GM21737 (cell line): Measurements from ENCODE around the gene CORO2B.

ENCODE experiments used
- ATAC-seq: cut with Tn5 transposase; IDR thresholded peaks from one replicate; pipeline ENCODE4 v1.9.1; 2021; ENCODE audit warnings: mild to moderate bottlenecking, moderate library complexity; ENCODE audit not compliant: unreplicated experiment

Gene CORO2B

DNA sequence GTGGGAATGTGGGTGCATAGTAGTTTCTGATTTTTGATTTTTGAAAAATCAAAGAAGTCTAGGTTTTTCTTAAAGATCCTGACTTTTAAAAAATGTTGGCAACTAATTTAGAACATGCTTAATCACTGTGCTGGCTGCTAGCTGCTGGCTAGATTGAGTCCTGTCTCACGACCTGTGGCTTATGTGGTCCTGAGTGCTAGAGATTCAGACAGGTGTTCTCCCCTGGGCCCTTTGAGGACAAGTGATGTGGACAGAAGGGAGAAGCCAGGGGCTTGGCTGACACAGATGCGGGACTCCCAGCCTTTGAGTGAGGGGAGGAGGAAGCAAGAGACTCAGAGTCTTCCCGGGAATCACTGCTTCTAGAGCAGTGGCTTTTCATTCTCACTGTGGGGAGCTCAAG is 47.5 kb downstream of the CORO2B start:
- no peak for ATAC-seq

DNA sequence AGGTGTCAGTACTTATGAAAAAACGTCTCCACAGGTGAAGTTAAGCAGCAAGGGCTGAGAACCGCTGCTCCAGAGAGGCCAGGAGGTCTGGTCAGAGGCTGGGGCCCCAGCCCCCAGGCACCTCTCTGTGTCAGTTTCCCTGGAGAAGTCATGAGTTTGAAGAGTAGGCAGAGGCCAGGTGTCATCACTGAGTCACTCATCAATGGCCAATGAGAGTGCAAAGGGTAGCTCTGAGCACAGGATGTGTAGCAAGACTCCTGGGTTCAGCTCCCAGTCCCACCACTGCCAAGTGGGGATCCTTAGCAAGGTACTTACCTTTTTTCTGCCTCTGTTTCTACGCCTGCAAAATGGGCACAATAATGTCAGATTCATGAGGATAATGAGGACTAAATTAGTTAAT is 47.9 kb downstream of the CORO2B start:
- no peak for ATAC-seq

DNA sequence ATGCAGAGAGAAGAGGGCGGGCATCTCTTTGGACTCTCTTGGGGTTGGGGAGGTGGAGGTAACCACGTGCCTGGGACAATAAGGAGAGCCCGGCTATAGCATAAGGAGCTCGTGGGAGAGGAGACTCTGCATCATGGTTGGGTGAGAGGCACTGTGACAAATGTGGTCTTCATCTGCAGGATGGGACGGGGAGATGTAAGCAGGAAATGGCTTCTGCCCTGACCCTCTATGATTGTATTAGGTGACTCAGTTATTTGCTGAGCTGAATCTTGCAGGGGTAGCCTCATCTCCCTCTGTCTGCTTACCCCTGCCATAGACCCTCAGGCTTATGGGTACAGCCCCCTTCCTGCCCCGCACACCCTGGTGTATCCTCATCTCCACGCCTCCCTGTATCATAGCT is 48.7 kb downstream of the CORO2B start:
- no peak for ATAC-seq

DNA sequence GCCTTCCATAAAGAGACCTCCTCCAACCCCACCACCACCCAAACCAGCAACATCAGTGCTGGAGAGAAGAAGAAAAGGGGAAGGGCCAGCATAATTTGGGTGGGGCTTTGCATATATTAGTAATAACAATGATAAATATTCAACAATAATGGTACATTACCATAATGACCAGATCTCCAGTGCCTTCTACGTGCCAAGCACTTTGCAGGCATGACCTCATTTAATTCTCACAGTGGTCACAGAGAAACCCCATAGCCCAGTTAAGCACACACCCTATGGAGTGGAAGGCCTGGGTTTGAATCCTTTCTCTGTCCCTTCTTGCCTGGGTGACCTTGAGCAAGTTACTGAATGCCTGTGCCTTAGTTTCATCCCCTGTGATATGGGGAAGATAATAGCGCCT is 49.2 kb downstream of the CORO2B start:
- no peak for ATAC-seq

DNA sequence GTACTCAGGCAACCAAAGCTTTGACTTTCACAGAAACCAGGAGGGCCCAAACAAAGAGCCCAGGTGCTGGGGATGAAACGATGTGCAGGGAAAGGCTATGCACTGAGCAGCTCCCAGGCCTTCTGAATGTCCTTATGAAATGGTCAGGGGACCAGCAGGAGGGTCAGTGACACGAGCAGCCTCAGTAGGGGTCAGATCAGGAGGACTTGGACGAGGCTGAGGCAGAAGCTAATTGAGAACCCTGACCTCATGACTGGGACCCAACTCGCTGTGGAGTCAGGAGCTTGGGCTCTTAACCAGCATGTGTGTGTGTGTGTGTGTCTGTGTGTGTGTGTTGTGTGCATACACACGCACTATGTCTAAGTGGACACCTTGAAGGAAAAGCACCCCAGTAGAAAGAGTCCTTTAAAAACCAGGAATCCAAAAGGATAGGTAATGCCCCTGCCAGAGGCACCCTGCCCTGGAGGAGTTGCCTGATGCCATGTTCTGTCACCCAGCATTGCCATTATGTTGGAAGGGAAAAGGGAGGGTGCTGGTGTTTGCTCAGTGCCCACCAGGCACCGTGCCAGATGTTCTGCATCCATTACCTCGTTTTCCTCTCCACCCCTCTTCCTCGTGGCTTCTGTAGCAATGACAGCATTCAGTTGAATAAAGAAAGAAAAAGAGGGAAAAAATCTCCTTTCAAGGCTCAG is 50.9 kb downstream of the CORO2B start:
- ATAC-seq, result no peak

DNA sequence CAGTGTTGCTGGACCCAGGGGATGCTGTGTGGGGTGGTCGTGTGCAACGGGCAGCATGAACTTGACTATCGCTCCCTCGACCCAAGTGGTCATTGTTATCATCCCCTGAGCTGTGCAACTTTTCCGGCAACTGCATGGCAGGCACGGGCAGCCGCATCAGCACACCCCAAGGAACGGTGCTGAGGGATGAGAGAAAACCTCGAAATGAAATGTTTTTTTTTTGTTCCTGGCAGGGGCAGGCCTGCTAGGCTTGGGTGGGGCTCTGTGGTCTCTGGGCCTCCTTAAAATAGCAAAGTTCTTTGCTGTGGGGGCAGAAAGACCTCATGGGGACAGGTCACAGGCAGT is 51.4 kb downstream of the CORO2B start:
- no peak for ATAC-seq

DNA sequence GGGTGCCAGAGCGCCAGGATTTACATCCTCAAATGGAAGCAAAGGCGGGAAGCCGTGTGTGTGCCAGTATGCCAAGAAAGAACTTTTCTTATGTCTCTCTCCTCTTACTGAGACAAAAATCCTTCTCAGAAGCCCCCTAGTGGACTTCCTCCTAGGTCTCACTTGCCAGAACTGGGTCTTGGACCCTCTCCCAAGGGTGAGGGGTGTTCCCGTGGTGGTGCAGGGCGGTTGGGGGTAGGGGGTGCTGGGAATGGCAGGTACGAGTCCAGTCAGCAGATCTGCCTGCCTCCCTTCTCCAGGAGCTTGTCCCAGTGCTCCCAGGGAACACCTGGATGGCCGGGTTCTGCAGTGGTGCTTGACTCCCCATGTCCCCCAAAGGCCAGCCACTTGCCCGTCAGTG is 52.0 kb downstream of the CORO2B start:
- ATAC-seq, result no peak

DNA sequence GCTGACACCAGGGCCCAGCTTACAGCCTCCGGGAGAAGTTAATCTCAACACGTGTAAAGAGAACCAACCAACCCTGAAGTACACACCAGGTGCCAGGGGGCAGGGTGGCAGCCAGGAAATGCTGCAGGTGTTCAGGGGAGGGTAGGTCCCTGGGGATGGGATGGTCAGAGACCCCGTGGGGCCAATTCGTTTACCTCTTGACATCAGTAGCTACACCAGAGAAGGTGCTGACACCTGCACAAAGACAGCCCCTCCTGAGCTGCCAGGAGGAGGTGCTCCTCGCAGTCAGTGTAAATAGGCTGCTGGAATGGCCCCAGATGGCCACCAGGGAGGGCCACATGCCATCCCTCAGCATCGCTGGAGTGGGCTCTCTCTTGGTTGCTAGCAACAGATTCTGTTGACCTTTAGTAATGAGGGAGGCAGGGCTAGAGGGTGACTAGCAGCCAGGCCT is 52.8 kb downstream of the CORO2B start:
- ATAC-seq, result no peak

DNA sequence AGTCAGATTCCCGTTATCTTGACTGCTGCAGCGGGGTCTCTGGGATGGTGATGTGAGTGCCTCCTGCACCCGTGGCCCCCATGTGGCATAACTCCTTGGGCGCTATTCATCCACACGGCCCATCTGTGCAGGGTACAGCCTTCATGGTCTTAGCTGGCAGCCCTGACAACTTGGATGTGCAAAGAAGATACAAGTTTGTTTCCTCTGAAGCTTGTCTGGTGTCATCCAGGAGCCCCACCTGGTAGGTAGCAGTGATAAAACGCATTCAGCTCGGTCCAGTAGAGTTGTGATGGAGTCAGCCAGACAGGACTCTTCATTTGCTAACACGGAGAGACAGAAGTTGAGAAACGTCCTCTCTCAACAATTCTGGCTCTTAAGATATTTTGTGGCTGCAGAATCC is 53.3 kb downstream of the CORO2B start:
- ATAC-seq, result no peak

DNA sequence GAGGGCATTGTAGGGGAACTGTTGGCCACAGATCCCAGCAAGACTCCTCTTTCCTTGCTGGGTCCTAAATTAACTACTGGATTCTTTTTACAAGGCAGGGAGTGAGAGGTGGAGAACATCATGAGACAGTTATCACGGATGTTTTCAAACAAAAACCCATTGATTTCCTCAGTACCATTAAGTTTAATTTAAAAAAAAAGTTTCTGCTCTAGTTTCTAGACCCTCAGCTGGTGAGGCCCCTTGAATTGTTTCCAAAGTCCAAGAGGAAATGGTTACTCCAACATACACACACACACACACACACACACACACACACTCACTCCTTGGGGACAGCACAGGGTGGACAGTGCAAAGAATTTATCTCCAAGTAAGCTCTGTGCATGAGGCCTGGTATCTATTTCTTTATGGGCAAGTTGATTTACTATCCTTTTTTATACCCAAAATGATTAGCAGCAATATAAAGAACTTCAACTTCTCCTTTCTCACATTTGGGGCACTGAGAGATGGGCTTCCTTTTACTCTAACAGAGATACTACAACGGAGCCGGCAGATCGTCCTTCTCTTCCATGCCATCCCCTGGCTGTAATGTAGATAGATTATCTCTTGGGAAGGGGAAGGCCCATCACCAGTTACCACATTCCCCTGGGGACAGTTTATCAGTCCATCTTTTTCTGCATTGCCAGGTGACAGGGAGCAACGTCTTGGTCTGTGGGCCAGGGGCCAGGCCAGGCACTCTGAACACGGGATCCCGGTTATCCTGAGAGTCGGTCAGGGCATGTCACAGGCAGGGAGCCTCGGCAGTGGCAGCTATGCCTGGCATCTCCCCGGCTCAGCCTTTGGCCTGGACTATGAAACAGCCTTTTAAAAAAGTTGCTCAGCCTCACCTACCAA is 54.7 kb downstream of the CORO2B start:
- no peak for ATAC-seq

DNA sequence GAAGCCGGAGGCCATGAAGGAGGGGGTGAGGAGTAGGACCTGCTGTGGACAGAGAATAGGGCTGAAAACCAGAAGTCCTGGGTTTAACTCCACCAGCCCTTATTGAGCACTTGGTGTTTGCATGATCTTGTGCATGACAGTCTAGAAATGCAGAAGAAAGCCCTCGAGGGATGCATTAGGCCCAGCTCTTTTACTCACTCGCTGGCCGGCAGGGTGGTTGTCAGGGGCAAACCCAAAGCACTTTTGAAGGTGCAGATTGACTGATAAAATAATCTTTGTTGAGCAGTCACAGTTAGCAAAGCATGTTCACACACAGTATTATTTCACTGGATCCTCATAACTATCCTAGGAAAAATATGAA is 55.3 kb downstream of the CORO2B start:
- no peak for ATAC-seq

DNA sequence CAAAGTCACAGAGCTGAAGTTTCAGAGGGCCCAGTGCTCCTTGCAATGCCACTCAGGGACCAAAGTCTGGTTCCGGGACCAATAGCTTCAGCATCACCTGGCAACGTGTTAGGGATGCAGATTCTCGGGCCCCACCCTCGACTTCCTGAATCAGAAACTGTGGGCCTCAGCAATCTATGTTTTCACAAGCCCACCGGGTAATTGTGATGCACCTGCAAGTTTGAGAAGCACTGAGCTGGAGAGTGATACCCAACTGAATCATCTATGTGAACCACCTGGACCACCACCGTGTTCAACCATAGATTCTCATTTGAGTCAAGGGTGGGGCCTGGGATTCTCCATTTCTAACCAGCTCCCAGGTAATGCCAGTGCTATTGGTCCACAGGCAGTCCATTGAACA is 55.7 kb downstream of the CORO2B start:
- ATAC-seq, result no peak

DNA sequence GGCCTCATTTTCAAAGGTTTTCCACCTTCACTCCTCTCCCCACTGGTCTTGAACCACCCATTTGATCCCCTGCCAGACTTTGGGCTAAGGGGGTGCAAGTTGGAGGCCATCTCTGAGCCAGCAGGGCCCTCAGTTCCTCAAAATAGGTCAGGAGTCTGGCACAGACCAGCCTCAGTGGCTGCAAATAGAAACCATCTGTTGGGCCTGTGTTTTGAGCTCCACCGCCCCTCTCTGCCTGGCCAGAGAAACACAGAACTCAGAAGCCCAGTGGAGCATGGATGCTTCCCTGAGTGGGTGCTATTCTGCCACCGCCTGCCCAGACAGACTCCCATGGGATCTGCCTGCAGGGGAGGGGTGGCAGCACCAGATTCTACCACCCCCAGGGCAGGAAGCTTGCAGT is 56.3 kb downstream of the CORO2B start:
- no peak for ATAC-seq

DNA sequence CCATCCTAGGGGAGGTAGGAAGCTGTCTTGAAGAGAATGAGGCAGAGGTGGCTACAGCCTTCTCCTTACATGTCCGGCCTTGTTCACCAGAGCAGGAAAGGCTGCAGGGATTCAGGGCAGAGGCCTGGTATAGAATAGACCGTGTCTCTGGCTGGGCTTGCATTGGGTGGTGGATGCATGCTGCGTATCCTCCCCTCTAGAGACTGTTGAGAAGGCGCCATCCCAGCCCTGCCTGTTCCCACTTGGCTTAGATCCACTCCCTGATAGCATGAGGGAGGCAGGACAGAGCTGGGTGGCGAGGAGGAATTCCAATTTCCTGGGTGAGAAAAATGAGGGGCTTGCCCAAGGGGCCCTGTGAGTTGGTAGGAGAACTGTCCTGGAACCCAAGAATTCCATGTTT is 57.5 kb downstream of the CORO2B start:
- ATAC-seq, result no peak

DNA sequence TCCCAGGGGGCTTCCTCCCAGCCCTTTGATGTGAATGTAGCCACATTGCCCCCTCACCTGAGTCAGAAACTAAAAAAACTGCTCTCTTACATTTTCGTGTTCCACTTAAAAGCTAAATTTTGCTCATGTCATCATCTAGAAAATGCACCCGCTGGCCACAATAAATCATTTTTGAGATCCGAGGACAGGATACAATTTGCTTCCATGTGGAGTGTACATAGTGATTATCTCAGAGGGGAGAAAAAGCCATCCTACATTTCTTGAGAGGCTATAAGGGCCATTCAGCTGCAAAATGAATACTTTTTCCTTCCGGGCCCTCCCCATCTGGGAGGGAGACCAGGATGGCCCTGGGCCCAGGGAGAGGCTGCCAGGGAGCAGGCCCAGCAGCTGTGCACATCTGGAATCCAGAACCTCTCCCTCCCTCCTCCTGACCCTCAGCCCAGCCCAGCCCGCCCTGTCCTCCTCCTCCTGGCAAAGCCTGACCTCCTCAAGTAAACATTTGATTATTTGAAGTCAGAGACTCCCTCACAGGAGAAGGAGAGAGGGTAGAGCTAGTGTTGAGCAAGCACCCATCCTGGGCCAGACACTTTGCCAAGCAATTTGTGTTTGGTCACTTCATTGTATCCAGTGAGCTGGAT is 59.1 kb downstream of the CORO2B start:
- no peak for ATAC-seq

DNA sequence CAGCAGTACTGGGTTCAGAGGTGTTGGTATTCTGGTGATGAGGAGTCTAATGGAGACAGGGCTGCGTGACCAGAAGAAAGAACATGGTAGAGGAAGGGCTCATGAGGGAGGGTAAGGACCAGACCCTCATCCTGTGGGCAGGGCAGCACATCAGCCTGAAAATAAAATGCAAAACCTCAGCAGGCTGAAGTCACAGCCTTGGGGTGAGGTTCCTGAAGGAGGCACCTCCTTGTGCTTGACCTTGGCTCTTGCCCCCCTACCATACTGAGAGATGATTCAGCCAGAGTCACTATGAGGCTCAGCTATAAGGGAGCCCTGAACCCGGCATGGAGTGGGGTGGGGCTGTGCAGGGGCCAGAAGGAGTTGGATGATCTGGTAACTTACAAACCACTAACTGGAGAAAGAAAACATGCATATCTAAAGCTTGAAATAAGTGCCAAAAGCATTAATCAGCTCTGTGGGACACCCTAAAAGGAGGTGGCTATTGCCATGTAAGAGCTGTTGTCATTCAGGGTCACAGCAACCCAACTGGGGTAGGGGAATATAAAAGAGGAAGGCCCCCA is 60.2 kb downstream of the CORO2B start:
- ATAC-seq, result no peak

DNA sequence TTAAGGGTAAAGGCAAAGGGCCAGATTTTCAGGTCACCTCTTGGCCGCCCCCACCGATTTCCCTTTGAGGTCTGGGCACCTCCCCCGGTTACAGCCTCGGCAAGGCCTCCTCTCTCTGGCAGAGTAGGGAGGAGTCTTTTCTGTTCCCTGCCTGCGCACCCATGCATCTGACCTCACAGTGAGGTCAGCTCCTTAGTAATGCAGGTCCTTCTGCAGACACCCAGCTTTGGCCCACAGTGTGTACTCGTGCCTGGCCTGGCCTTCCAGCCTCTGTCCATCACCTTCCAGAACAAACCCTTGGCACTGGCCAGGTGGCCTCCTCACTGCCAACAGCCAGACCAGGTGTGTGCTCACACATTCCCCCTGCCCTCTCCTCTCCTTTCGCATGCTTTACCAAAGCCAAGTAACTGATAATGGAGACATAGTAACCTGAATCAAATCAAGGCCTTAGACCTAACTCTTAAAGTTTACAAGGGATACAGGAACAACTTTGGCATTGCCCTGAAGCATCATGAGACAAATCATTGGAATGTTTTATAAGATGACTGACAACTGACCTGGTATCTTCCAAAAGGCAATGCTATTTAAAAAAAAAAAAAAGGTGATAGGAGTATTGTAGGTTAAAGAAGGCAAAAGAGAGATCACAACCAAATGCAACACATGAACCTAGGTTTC is 61.3 kb downstream of the CORO2B start:
- no peak for ATAC-seq

DNA sequence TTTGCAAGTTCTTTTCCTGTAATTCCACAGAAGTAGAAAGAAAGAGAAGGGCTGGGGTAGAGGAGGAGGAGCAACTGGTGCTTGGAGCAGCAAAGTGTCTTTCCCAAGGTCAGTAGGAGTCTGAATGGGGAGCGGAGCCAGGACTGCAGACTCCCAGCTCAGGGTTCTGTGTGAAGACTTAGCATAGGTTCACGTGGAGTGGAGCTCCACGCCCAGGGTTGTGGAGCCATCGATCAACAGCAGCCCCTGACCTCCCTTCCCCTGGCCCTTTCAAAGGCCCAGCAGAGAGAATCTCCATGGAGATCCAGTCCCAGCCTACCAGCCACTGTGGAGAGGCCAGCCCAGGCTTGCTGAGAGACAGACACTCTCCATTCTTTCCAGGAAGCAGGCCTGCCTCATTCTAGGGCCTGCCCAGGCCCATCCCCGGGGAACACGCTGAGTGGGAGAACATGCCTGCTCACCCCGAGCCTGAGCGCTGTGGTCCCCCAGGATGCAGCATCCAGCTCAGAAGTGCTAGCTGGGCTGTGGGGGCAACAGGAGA is 62.1 kb downstream of the CORO2B start:
- ATAC-seq, result no peak

DNA sequence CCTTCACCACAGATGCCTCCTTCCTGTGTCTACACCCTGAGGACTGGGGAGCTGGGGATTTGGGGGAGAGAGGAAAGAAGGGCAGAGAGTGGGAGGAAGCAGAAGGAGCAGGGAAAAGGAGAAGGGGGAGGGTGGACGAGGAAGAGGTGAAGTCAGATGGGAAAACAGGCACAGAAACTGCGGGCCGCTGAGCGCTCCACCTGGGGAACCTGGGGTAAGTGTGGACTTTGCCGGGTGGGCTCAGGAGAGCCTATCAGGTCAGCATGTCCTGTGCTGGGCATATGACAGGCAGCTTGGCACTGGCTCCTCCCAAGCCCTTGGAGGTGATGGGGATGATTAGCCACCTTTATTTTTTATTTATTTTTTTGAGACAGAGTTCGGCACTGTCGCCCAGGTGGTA is 62.6 kb downstream of the CORO2B start:
- no peak for ATAC-seq

DNA sequence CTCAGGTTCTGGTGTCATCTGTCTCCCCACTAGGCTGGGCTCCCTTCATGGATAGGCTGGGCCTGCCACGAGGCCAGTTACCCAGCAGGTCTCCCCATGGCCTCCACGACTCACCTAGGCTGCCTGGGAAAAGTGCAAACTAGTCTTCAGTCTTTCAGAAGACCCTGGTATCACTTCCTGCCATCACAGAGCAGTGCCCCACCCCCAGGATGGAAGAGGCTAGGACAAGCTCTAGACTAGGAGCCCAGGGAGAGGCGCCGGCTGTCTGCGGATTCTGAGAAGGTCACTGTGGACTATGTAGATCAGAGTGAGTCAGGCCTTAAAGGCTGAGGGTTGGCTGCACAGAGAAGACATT is 63.7 kb downstream of the CORO2B start:
- ATAC-seq, result no peak

DNA sequence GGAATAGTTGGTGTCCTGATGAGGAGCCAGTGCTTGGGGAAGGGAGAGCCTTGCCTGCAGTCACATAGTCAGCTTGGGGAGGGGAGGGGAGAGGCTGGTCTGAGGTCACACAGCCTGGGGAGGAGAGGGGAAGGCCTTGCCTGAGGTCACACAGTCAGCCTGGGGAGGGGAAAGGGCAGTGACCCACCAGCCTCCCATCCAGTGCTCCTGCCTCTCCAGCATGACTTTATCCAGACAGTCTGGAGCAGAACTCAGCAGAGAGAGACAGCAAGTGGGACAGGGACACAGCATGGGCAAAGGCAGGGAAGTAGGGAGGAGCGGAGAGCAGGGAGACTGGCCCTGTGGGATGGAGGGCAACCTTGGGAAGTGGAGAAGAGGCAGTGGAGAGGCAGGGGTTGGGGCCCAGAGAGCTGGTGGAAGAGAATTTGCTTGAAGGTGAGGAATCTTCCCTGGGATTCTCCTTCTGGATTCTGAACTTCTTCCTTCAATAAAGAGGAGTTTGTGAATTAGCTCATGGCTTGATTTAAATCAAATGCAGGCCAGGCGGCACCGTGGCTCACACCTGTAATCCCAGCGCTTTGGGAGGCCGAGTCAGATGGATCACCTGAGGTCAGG is 64.5 kb downstream of the CORO2B start:
- ATAC-seq, result no peak
